Smooth muscle cell of the pulmonary artery (primary cell): ENCODE measurements around the gene KCNN1. TPM values are rescaled to one million over a fixed set of nuclear protein-coding genes. Genes with fewer than 3 reads are reported as not detected.

Experiments used
- total RNA-seq: library from RNA; depleted of rRNA; stranded (reverse); fragments of >200 nt; gene quantifications from 2 replicates; pipeline ENCODE4 v1.2.3, GENCODE V29; 2014

Gene KCNN1
- 0.03 TPM in 1 of 2 replicates, not detected in the other for total RNA-seq

DNA sequence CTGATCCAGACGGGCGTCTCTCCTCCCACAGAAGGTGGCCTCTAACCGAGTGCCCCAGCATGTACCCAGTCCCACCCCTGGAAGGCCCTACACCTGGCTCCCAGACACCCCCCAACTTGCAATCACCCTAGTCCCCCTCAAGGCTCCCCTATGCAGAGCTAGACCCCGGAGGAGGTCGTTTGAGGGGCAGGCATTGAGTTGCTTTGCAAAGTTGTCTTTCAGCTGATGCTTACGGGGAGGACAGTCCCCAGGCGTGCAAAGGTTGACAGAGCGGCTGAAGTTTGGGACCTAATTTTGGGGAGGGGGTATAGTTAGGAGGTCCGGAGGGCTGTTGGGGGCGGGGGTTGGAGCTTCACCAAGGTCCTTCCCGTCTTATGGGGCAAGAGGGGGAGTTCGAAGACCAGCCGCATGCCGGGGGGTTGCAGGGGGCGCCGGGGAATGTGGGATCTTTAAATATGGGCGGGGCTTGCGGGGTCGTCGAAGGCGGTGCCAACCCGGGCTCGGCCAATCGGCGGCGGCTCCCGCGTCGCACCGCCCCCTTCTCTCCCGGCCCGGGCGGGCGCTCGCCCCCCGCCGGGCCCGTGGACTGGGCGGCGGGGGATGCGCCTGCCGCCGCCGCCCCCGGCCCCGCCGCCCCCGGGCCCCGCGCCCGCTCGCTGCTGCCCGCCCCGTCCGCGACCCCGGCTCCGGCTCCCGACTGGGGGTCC is at the start of gene KCNN1:
Gene KCNN1 (plus strand): TSS at position 558 of the 707 bp plus-strand sequence. CDS start 6,782 bp downstream, outside the sequence.

DNA sequence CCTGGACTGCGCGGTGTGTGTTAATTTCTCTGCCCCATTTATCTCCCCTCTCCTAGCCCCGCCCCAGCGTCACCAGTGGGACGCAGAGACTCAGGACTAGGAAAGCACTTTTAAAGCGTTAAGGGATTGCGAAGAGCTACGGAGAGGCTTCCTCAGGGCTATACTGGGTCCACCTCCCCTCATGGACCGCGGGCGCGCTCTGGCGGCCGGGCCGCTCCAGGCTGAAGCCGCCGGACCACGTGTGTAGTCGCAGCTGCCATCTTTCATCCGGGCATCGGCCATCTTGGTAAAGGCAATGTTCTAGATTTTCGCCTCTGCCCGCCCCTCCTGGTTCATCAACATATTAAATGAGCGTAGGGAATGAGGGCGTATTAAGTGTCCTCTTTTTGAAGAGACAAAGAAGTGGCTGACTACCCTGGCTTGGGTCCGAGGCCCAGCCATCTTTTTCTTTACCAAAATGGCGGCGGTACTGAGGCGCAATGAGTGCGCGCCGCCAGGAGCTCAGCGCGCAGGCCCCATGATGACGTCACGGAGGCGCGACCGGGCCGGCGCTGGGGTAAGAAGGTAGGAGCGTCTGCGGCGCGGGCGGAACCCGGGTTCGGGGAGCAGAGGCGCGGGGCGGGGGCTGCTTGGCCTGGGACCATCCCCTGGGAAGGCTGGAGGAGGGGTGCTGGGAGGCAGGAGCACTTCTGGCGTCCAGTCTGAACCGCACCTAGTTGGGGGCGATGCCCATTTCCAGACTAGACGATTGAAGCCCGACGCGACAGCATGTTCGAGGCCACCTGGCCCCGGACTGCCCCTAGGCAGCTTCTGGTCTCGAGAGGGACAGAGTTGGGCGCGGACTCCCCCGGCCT is 34.2 kb upstream of the KCNN1 start, which contains the start of gene CCDC124:
Gene CCDC124 (plus strand): TSS at position 531 of the 854 bp plus-strand sequence. CDS start 3,406 bp downstream, outside the sequence.

DNA sequence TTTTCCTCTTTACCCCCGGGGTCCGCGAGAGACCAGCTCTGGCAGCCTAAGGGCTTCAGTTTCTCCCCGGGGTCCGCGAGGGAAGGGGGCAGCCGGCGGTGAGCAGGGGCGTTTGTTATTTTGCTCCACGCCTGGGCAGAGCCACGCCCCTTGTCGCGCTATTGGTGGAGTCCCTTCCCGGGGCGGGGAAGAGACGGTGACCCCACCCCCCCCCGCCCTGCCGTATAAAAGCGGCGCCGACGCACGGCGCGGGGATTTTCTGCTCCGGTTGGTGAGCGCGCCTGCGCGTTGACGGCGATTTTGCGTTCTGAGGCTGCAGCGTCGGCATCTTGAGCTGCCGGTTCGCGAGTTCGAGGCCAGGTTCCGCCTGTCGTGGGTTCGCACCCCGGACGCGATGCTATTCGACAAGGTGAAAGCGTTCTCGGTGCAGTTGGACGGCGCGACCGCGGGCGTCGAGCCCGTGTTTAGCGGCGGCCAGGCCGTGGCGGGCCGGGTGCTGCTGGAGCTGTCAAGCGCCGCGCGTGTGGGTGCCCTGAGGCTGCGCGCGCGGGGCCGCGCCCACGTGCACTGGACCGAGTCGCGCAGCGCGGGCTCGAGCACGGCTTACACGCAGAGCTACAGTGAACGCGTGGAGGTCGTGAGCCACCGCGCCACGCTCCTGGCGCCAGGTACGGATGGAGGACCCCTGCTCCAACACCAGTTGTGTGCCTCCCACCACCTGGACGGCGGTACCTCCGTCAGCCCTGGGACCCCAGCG is 41.2 kb downstream of the KCNN1 start, which contains the start of gene ARRDC2:
Gene ARRDC2 (plus strand): TSS at position 254 of the 757 bp plus-strand sequence. CDS start 141 bp downstream, at position 395.

Other genes with a start within 250 kb of the KCNN1 start
- 56.9 and 69.9 TPM in 2 replicates for gene MAP1S, start 247.6 kb upstream of the KCNN1 start, total RNA-seq
- 0.17 and 0.65 TPM in 2 replicates for gene FCHO1, start 215.6 kb upstream of the KCNN1 start, total RNA-seq
- gene B3GNT3, start 172.0 kb upstream of the KCNN1 start, total RNA-seq: not detected in 2 replicates
- gene INSL3, start 145.6 kb upstream of the KCNN1 start, total RNA-seq: not detected in 2 replicates
- gene JAK3, start 119.1 kb upstream of the KCNN1 start, total RNA-seq: 7.1 and 8.9 TPM in 2 replicates
- gene RPL18A, start 107.2 kb upstream of the KCNN1 start, total RNA-seq: 884 and 1,013 TPM in 2 replicates
- gene SLC5A5, start 95.2 kb upstream of the KCNN1 start, total RNA-seq: not detected in 2 replicates
- 31.9 and 36.4 TPM in 2 replicates for gene CCDC124, start 34.1 kb upstream of the KCNN1 start, total RNA-seq
- 11.0 and 15.1 TPM in 2 replicates for gene ARRDC2, start 41.1 kb downstream of the KCNN1 start, total RNA-seq
- 0.33 and 0.36 TPM in 2 replicates for gene IL12RB1, start 119.8 kb downstream of the KCNN1 start, total RNA-seq
- 8.4 and 8.5 TPM in 2 replicates for gene MAST3, start 130.7 kb downstream of the KCNN1 start, total RNA-seq
- gene PIK3R2, start 186.1 kb downstream of the KCNN1 start, total RNA-seq: 32.0 and 55.7 TPM in 2 replicates
- gene IFI30, start 206.7 kb downstream of the KCNN1 start, total RNA-seq: 21.5 and 30.6 TPM in 2 replicates
- gene MPV17L2, start 226.1 kb downstream of the KCNN1 start, total RNA-seq: 4.4 and 7.6 TPM in 2 replicates
- 8.6 and 10.4 TPM in 2 replicates for gene RAB3A, start 236.9 kb downstream of the KCNN1 start, total RNA-seq